ENCODE data around the gene ABHD12B. TPM values are rescaled to one million over a fixed set of nuclear protein-coding genes. Genes with fewer than 3 reads are reported as not detected.
A peak's percentile ranks its signal among the peaks of the same experiment; 100 is the strongest.
"Not testable (repeated sequence)": the region's sequence is repeated elsewhere in the genome, so short reads cannot be mapped to it uniquely, and the experiment has no call there.

The ABHD12B gene
- total RNA-seq, 1 experiment from 2014 or later = not detected

- in situ Hi-C loops (cut with HindIII; ENCODE audit: low pct_unique_long_range_greater_than_20kb, low sequenced_read_pairs) = no loop called here
- peak; percentile 95 for DNase-seq (ENCODE audit: low read depth, low spot score)
These were observed 48.8 kb downstream of the ABHD12B start for GRCh38 chr14:50920482-50921230.

GRCh38 chr14:50922803-50923202 lies 51.0 kb downstream of the ABHD12B start:
- in situ Hi-C loops (cut with HindIII; ENCODE audit: low pct_unique_long_range_greater_than_20kb, low sequenced_read_pairs) = no loop called here
- DNase-seq (ENCODE audit: low read depth, low spot score) = peak; percentile 25

- in situ Hi-C loops (cut with HindIII; ENCODE audit: low pct_unique_long_range_greater_than_20kb, low sequenced_read_pairs) = no loop called here
- no peak for DNase-seq (ENCODE audit: low read depth, low spot score)
These were observed 52.4 kb downstream of the ABHD12B start for GRCh38 chr14:50924236-50924635.

- no peak for DNase-seq (ENCODE audit: low read depth, low spot score)
- in situ Hi-C loops (cut with HindIII; ENCODE audit: low pct_unique_long_range_greater_than_20kb, low sequenced_read_pairs) = no loop called here
These were observed 53.0 kb downstream of the ABHD12B start for GRCh38 chr14:50924843-50925242.

GRCh38 chr14:50926851-50927386 lies 55.1 kb downstream of the ABHD12B start:
- no peak for DNase-seq (ENCODE audit: low read depth, low spot score)
- in situ Hi-C loops (cut with HindIII; ENCODE audit: low pct_unique_long_range_greater_than_20kb, low sequenced_read_pairs) = no loop called here

GRCh38 chr14:50928002-50928635 lies 56.3 kb downstream of the ABHD12B start:
- no peak for DNase-seq (ENCODE audit: low read depth, low spot score)
- in situ Hi-C loops (cut with HindIII; ENCODE audit: low pct_unique_long_range_greater_than_20kb, low sequenced_read_pairs) = no loop called here

- no peak for DNase-seq (ENCODE audit: low read depth, low spot score)
- in situ Hi-C loops (cut with HindIII; ENCODE audit: low pct_unique_long_range_greater_than_20kb, low sequenced_read_pairs) = no loop called here
These were observed 57.7 kb downstream of the ABHD12B start for GRCh38 chr14:50929506-50929905.

- no peak for DNase-seq (ENCODE audit: low read depth, low spot score)
- in situ Hi-C loops (cut with HindIII; ENCODE audit: low pct_unique_long_range_greater_than_20kb, low sequenced_read_pairs) = no loop called here
These were observed 59.7 kb downstream of the ABHD12B start for GRCh38 chr14:50931559-50931958.

- in situ Hi-C loops (cut with HindIII; ENCODE audit: low pct_unique_long_range_greater_than_20kb, low sequenced_read_pairs) = no loop called here
- DNase-seq (ENCODE audit: low read depth, low spot score) = no peak
These were observed 60.3 kb downstream of the ABHD12B start for GRCh38 chr14:50932156-50932555.

- in situ Hi-C loops (cut with HindIII; ENCODE audit: low pct_unique_long_range_greater_than_20kb, low sequenced_read_pairs) = no loop called here
- DNase-seq (ENCODE audit: low read depth, low spot score) = no peak
These were observed 61.0 kb downstream of the ABHD12B start for GRCh38 chr14:50932592-50933495.

GRCh38 chr14:50935126-50936015 lies 63.5 kb downstream of the ABHD12B start:
- DNase-seq (ENCODE audit: low read depth, low spot score) = no peak
- in situ Hi-C loops (cut with HindIII; ENCODE audit: low pct_unique_long_range_greater_than_20kb, low sequenced_read_pairs) = no loop called here

GRCh38 chr14:50936016-50936340 lies 64.1 kb downstream of the ABHD12B start:
- no peak for DNase-seq (ENCODE audit: low read depth, low spot score)
- in situ Hi-C loops (cut with HindIII; ENCODE audit: low pct_unique_long_range_greater_than_20kb, low sequenced_read_pairs) = no loop called here

- DNase-seq (ENCODE audit: low read depth, low spot score) = no peak
- in situ Hi-C loops (cut with HindIII; ENCODE audit: low pct_unique_long_range_greater_than_20kb, low sequenced_read_pairs) = no loop called here
These were observed 65.0 kb downstream of the ABHD12B start for GRCh38 chr14:50936882-50937281.

- no peak for DNase-seq (ENCODE audit: low read depth, low spot score)
- in situ Hi-C loops (cut with HindIII; ENCODE audit: low pct_unique_long_range_greater_than_20kb, low sequenced_read_pairs) = no loop called here
These were observed 65.5 kb downstream of the ABHD12B start for GRCh38 chr14:50937325-50937724.

GRCh38 chr14:50937800-50938199 lies 65.9 kb downstream of the ABHD12B start:
- no peak for DNase-seq (ENCODE audit: low read depth, low spot score)
- in situ Hi-C loops (cut with HindIII; ENCODE audit: low pct_unique_long_range_greater_than_20kb, low sequenced_read_pairs) = no loop called here

GRCh38 chr14:50941151-50941550 lies 69.3 kb downstream of the ABHD12B start:
- in situ Hi-C loops (cut with HindIII; ENCODE audit: low pct_unique_long_range_greater_than_20kb, low sequenced_read_pairs) = no loop called here
- DNase-seq (ENCODE audit: low read depth, low spot score) = peak; percentile 96

- in situ Hi-C loops (cut with HindIII; ENCODE audit: low pct_unique_long_range_greater_than_20kb, low sequenced_read_pairs) = not testable (repeated sequence)
These were observed 69.8 kb downstream of the ABHD12B start for GRCh38 chr14:50941638-50942037.

More at GRCh38 chr14:50941638-50942037, 69.8 kb downstream of the ABHD12B start:
- DNase-seq (ENCODE audit: low read depth, low spot score) = not testable (repeated sequence)

Measured in SK-MEL-5 (cell line).